ENCODE results near the gene ITGA11.
A peak's percentile ranks its signal among the peaks of the same experiment; 100 is the strongest.

The ITGA11 gene

GRCh38 chr15:68389041-68389930, 42.7 kb downstream of the ITGA11 start:
- DNase-seq (ENCODE audit: low read depth in 2 of 2), result no peak

GRCh38 chr15:68387381-68388143, 44.4 kb downstream of the ITGA11 start:
- no peak for DNase-seq (ENCODE audit: low read depth in 2 of 2)

GRCh38 chr15:68386587-68387288, 45.2 kb downstream of the ITGA11 start:
- no peak for DNase-seq (ENCODE audit: low read depth in 2 of 2)

- DNase-seq (ENCODE audit: low read depth in 2 of 2), result no peak
Observed at GRCh38 chr15:68385671-68386586, 46.0 kb downstream of the ITGA11 start.

- DNase-seq (ENCODE audit: low read depth in 2 of 2), result no peak
Observed at GRCh38 chr15:68385240-68385561, 46.8 kb downstream of the ITGA11 start.

- no peak for DNase-seq (ENCODE audit: low read depth in 2 of 2)
Observed at GRCh38 chr15:68384451-68385239, 47.3 kb downstream of the ITGA11 start.

GRCh38 chr15:68383161-68384074, 48.5 kb downstream of the ITGA11 start:
- peak in 1 of 2 donors; percentile 50 for DNase-seq (ENCODE audit: low read depth in 2 of 2)

GRCh38 chr15:68382286-68383007, 49.5 kb downstream of the ITGA11 start:
- no peak for DNase-seq (ENCODE audit: low read depth in 2 of 2)

- no peak for DNase-seq (ENCODE audit: low read depth in 2 of 2)
Observed at GRCh38 chr15:68380456-68380855, 51.5 kb downstream of the ITGA11 start.

- DNase-seq (ENCODE audit: low read depth in 2 of 2), result no peak
Observed at GRCh38 chr15:68379759-68380290, 52.1 kb downstream of the ITGA11 start.

GRCh38 chr15:68379058-68379758, 52.8 kb downstream of the ITGA11 start:
- no peak for DNase-seq (ENCODE audit: low read depth in 2 of 2)

- DNase-seq (ENCODE audit: low read depth in 2 of 2), result no peak
Observed at GRCh38 chr15:68378595-68378994, 53.4 kb downstream of the ITGA11 start.

- no peak for DNase-seq (ENCODE audit: low read depth in 2 of 2)
Observed at GRCh38 chr15:68377766-68378165, 54.2 kb downstream of the ITGA11 start.

- DNase-seq (ENCODE audit: low read depth in 2 of 2), result no peak
Observed at GRCh38 chr15:68376447-68377060, 55.4 kb downstream of the ITGA11 start.

GRCh38 chr15:68375716-68376220, 56.2 kb downstream of the ITGA11 start:
- DNase-seq (ENCODE audit: low read depth in 2 of 2), result no peak

- no peak for DNase-seq (ENCODE audit: low read depth in 2 of 2)
Observed at GRCh38 chr15:68375191-68375631, 56.8 kb downstream of the ITGA11 start.

GRCh38 chr15:68374168-68374745, 57.7 kb downstream of the ITGA11 start:
- no peak for DNase-seq (ENCODE audit: low read depth in 2 of 2)
